Progenitor cell of endocrine pancreas (in vitro differentiated cells): ENCODE data around the gene BRD4. TPM values are rescaled to one million over a fixed set of nuclear protein-coding genes. Genes with fewer than 3 reads are reported as not detected.

ENCODE experiments used
- DNase-seq: peaks from one replicate; pipeline ENCODE4 v3.0.0; 2021; ENCODE audit warnings: low spot score; ENCODE audit not compliant: unreplicated experiment
- H3K27ac Mint-ChIP-seq: 2 replicates; pipeline ENCODE4 v1.8.0; 2021; ENCODE audit warnings: mild to moderate bottlenecking, moderate library complexity, mixed read lengths
- H3K27me3 Mint-ChIP-seq: 2 replicates; pipeline ENCODE4 v1.8.0; 2021; ENCODE audit warnings: mixed read lengths
- H3K36me3 Mint-ChIP-seq: 2 replicates; pipeline ENCODE4 v1.8.0; 2022; ENCODE audit warnings: mixed read lengths; ENCODE audit not compliant: insufficient read depth
- H3K4me1 Mint-ChIP-seq: 2 replicates; pipeline ENCODE4 v1.8.0; 2021; ENCODE audit warnings: low read depth, mixed read lengths
- H3K4me3 Mint-ChIP-seq: 2 replicates; pipeline ENCODE4 v1.8.0; 2021; ENCODE audit warnings: low read depth, mild to moderate bottlenecking, moderate library complexity, mixed read lengths
- H3K9me3 Mint-ChIP-seq: 2 replicates; pipeline ENCODE4 v1.8.0; 2021; ENCODE audit warnings: low read depth, mixed read lengths
- CTCF ChIP-seq: fragments of 200-600 bp; sonication (generic); IDR thresholded peaks from one replicate; pipeline ENCODE4 v1.5.0; 2021; ENCODE audit warnings: antibody characterized with exemption, mild to moderate bottlenecking; ENCODE audit not compliant: unreplicated experiment
- total RNA-seq: library from RNA; stranded (reverse); gene quantifications from 2 replicates; pipeline ENCODE4 v1.2.1, GENCODE V29; 2021

The BRD4 gene
- total RNA-seq, 1 donor from 2014 or later = 144 TPM

- no peak for DNase-seq
- H3K4me3 Mint-ChIP-seq = peak overlapping the region; percentile 78
- TF ChIP-seq CTCF = no peak
- peak overlapping the region; percentile 87 for H3K27ac Mint-ChIP-seq
- peaks cover 3% of the 10 kb centered on the region for H3K36me3 Mint-ChIP-seq
- no peaks in the 10 kb centered on the region for H3K9me3 Mint-ChIP-seq
- peaks cover 10% of the 10 kb centered on the region for H3K4me1 Mint-ChIP-seq
- H3K27me3 Mint-ChIP-seq = no peaks in the 10 kb centered on the region
Observed at GRCh38 chr19:15223649-15224361, 108.5 kb downstream of the BRD4 start.

- peaks cover 14% of the 10 kb centered on the region for H3K4me1 Mint-ChIP-seq
- H3K36me3 Mint-ChIP-seq = peaks cover 3% of the 10 kb centered on the region
- H3K27ac Mint-ChIP-seq = peak overlapping the region; percentile 61
- H3K9me3 Mint-ChIP-seq = no peaks in the 10 kb centered on the region
- H3K27me3 Mint-ChIP-seq = no peaks in the 10 kb centered on the region
- peak overlapping the region; percentile 78 for H3K4me3 Mint-ChIP-seq
- TF ChIP-seq CTCF = no peak
- DNase-seq = peak; percentile 90
Observed at GRCh38 chr19:15222738-15223648, 109.3 kb downstream of the BRD4 start.

DNA sequence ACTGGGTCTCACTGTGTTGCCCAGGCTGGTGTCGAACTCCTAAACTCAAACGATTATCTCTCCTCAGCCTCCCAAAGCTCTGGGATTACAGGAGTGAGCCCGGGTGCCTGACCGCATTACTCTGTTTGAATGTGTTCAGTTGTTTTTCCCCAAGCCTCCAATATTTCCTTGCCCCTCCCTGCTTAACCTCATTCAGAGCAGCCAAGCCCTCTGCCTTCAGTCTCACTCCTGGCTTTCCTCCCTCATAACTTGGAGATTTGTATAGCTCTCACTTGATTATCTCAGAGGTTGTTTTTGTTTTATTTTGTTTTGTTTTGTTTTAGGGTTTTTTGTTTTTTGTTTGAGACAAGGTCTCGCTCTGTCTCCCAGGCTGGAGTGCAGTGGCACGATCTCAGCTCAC lies 111.5 kb downstream of the BRD4 start:
- Mint-ChIP-seq H3K4me3 (no peak overlapping the region), H3K9me3 (no peaks in the 10 kb centered on the region), H3K36me3 (no peaks in the 10 kb centered on the region), H3K27ac (no peak overlapping the region), H3K4me1 (peaks cover 17% of the 10 kb centered on the region), H3K27me3 (no peaks in the 10 kb centered on the region)
- TF ChIP-seq CTCF = no peak
- DNase-seq = no peak

DNA sequence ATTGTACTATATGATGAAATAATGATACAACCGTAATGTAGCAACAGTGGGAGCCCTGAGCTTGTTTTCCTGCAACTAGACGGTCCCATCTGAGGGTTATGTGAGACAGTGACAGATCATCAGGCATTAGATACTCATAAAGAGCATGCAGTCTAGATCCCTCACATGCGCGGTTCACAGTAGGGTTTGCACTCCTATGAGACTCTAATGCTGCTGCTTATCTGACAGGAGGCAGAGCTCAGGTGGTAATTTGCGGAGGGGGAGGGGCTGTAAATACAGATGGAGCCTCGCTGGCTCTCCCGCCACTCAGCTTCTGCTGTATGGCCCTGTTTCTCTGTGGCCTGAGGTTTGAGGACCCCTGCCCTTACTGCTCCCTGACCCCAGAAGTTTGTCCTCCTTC lies 113.8 kb downstream of the BRD4 start:
- TF ChIP-seq CTCF = no peak
- DNase-seq = no peak
- Mint-ChIP-seq H3K27ac (peak overlapping the region; percentile 62), H3K27me3 (no peaks in the 10 kb centered on the region), H3K4me3 (no peak overlapping the region), H3K36me3 (no peaks in the 10 kb centered on the region), H3K9me3 (no peaks in the 10 kb centered on the region), H3K4me1 (peaks cover 17% of the 10 kb centered on the region)

- peak overlapping the region; percentile 69 for H3K27ac Mint-ChIP-seq
- DNase-seq = no peak
- no peaks in the 10 kb centered on the region for H3K36me3 Mint-ChIP-seq
- TF ChIP-seq CTCF = no peak
- H3K4me1 Mint-ChIP-seq = peaks cover 11% of the 10 kb centered on the region
- H3K4me3 Mint-ChIP-seq = no peak overlapping the region
- H3K27me3 Mint-ChIP-seq = no peaks in the 10 kb centered on the region
- H3K9me3 Mint-ChIP-seq = no peaks in the 10 kb centered on the region
Observed at GRCh38 chr19:15216363-15216762, 116.0 kb downstream of the BRD4 start.
